ENCODE results near the gene CPOX. TPM values are rescaled to one million over a fixed set of nuclear protein-coding genes. Genes with fewer than 3 reads are reported as not detected.

CPOX gene
- total and polyA plus RNA-seq, 2 of the 8 experiments (the other 6 are each of a cell fraction or from before 2014, with no cell fraction given), result 17.4 to 27.0 TPM

DNA sequence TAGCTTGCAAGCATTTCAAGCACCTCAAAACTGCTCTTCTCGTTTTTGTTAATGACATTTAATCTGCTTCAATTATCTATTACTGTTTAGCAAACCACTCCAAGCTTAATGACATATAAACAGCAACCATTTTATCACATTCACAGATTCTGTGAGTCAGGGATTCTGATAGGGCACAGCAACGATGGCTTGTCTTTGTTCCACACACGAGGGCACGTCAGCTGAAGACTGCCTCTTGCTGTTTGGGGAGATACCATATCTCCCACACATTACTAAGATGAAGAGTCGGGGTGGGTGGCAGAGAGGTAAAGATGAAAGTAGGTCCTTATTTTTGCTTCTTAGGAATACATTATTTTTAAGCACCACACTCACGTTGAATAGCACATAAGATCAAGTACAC is 19.3 kb downstream of the CPOX start (continued):
- TF ChIP-seq, protein P1, sequence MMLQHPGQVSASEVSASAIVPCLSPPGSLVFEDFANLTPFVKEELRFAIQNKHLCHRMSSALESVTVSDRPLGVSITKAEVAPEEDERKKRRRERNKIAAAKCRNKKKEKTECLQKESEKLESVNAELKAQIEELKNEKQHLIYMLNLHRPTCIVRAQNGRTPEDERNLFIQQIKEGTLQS (IDR thresholded peaks at IDR 0.05; ENCODE audit: insufficient read depth, low read depth, low read length), result no peak
- TF ChIP-seq EP300 (IDR thresholded peaks at IDR 0.05; ENCODE audit: borderline replicate concordance in 1 of 2, low read depth in 2 of 2, low read length in 2 of 2) (no peak), HDAC6 (IDR thresholded peaks at IDR 0.05; ENCODE audit: low read depth, low read length) (no peak), NANOG (IDR thresholded peaks at IDR 0.05; ENCODE audit: insufficient read depth, low read depth, low read length, poor library complexity, severe bottlenecking) (no peak), CEBPB (IDR thresholded peaks at IDR 0.05; ENCODE audit: low read depth, low read length) (no peak), CBX5 (IDR thresholded peaks at IDR 0.05; ENCODE audit: low read depth, low read length) (no peak), EZH2 (IDR thresholded peaks at IDR 0.05; ENCODE audit: low read depth, low read length, severe bottlenecking) (no peak), KDM4A (IDR thresholded peaks at IDR 0.05; ENCODE audit: low read depth, low read length, severe bottlenecking) (no peak), SAP30 (IDR thresholded peaks at IDR 0.05; ENCODE audit: insufficient read depth, insufficient replicate concordance, low read length) (no peak)
